Fibroblast of lung (primary cell): ENCODE results near the gene TP53INP2.

ENCODE experiments used
- EZH2 ChIP-seq: IDR thresholded peaks from 2 replicates; pipeline ENCODE4 v1.5.1; 2012; ENCODE audit warnings: low read length, control low read depth, mild to moderate bottlenecking; ENCODE audit errors: missing control alignments
- TF ChIP-seq, protein P1 (sequence below), 2 donors: IDR thresholded peaks in 1 of 2; conservative IDR thresholded peaks in 1 of 2; 1 replicate in 1 of 2; 2 replicates in 1 of 2; pipeline ENCODE4 v1.5.1; 2011 to 2012; ENCODE audit warnings: low read length in 2 of 2, control low read depth in 1 of 2, inconsistent platforms in 1 of 2, low read depth in 1 of 2, mild to moderate bottlenecking in 1 of 2

GRCh38 chr20:34705397-34706301 lies 1.5 kb downstream of the TP53INP2 start:
- TF ChIP-seq, protein P1, sequence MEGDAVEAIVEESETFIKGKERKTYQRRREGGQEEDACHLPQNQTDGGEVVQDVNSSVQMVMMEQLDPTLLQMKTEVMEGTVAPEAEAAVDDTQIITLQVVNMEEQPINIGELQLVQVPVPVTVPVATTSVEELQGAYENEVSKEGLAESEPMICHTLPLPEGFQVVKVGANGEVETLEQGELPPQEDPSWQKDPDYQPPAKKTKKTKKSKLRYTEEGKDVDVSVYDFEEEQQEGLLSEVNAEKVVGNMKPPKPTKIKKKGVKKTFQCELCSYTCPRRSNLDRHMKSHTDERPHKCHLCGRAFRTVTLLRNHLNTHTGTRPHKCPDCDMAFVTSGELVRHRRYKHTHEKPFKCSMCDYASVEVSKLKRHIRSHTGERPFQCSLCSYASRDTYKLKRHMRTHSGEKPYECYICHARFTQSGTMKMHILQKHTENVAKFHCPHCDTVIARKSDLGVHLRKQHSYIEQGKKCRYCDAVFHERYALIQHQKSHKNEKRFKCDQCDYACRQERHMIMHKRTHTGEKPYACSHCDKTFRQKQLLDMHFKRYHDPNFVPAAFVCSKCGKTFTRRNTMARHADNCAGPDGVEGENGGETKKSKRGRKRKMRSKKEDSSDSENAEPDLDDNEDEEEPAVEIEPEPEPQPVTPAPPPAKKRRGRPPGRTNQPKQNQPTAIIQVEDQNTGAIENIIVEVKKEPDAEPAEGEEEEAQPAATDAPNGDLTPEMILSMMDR (conservative IDR thresholded peaks at IDR 0.05 in 1 of 2, IDR thresholded peaks at IDR 0.05 in 1 of 2; ENCODE audit: low read depth in 1 of 2, low read length in 2 of 2): peak; percentile 7 to 13
- no peak for TF ChIP-seq EZH2
